Lung (tissue), 12 donors: Measurements from ENCODE around the gene KNDC1. TPM values are rescaled to one million over a fixed set of nuclear protein-coding genes. Genes with fewer than 3 reads are reported as not detected.

Source experiments
- ATAC-seq: fragments of 200-7000 bp; cut with Tn5 transposase; one replicate; pipeline ENCODE4 v1.9.1; 2020; ENCODE audit warnings: moderate number of reproducible peaks; ENCODE audit not compliant: insufficient read depth, low FRiP score
- DNase-seq, 3 donors: peaks; one replicate each; pipeline ENCODE4 v3.0.0-alpha.2; 2013 to 2017
- H3K27ac ChIP-seq, 2 donors: one replicate each; pipeline ENCODE4 v1.5.1; 2013; ENCODE audit warnings: mild to moderate bottlenecking in 2 of 2, moderate library complexity in 2 of 2, control low read depth in 1 of 2, inconsistent platforms in 1 of 2, low read depth in 1 of 2, low read length in 1 of 2
- H3K27me3 ChIP-seq, 3 donors: one replicate each; pipeline ENCODE4 v1.5.1; 2013; ENCODE audit warnings: low read length in 2 of 3; ENCODE audit not compliant: control insufficient read depth in 3 of 3, insufficient read depth in 3 of 3
- H3K36me3 ChIP-seq, 4 donors: one replicate each; pipeline ENCODE4 v1.5.1; 2013; ENCODE audit warnings: low read length in 4 of 4, mild to moderate bottlenecking in 1 of 4, moderate library complexity in 1 of 4; ENCODE audit not compliant: control insufficient read depth in 4 of 4, insufficient read depth in 4 of 4
- H3K4me1 ChIP-seq, 5 donors: one replicate each; pipeline ENCODE4 v1.5.1; 2013; ENCODE audit warnings: low read length in 5 of 5, mild to moderate bottlenecking in 2 of 5, moderate library complexity in 1 of 5; ENCODE audit not compliant: control insufficient read depth in 5 of 5, insufficient read depth in 5 of 5
- H3K4me3 ChIP-seq: one replicate; pipeline ENCODE4 v1.5.1; 2013; ENCODE audit warnings: mild to moderate bottlenecking, control low read depth, moderate library complexity
- H3K9ac ChIP-seq, 2 donors: one replicate each; pipeline ENCODE4 v1.5.1; 2013; ENCODE audit warnings: low read length in 2 of 2, control low read depth in 1 of 2; ENCODE audit not compliant: insufficient read depth in 1 of 2
- H3K9me3 ChIP-seq, 4 donors: one replicate each; pipeline ENCODE4 v1.5.1; 2013; ENCODE audit warnings: low read length in 3 of 4, mild to moderate bottlenecking in 1 of 4, moderate library complexity in 1 of 4; ENCODE audit not compliant: control insufficient read depth in 4 of 4, insufficient read depth in 3 of 4
- WGBS, 2 donors: extraction: QIAGEN DNeasy Blood & Tissue Kit; methylation state at CpG; one replicate each; pipeline ENCODE4 v1.1.7; 2013; 5-methylcytosine and 5-hydroxymethylcytosine counted together
- polyA plus RNA-seq, 2 donors: library from polyadenylated mRNA; stranded (reverse); fragments of 200-250 nt; gene quantifications; one replicate each; pipeline ENCODE4 v1.2.1, GENCODE V29; 2013
- total RNA-seq, 2 donors: library from RNA; depleted of rRNA in 1 of 2; stranded (reverse); fragments of >200 nt in 1 of 2; gene quantifications; one replicate each; pipeline ENCODE4 v1.2.1, GENCODE V29; 2014 to 2021
- TF ChIP-seq, protein P1 (sequence below): IDR thresholded peaks from 2 replicates; pipeline ENCODE4 v1.5.1; 2012; ENCODE audit warnings: mild to moderate bottlenecking; ENCODE audit errors: control extremely low read depth, extremely low read depth
- donor health status: control.
- donor health status: control.
- donor health status: Bipolar disorder and iron deficiency.
- donor health status: healthy.
- donor health status: DM: yes; HTN: yes; CAD: no.

KNDC1 gene
- total and polyA plus RNA-seq, 4 donors: 3.2 to 21.0 (median 6.7) TPM

DNA sequence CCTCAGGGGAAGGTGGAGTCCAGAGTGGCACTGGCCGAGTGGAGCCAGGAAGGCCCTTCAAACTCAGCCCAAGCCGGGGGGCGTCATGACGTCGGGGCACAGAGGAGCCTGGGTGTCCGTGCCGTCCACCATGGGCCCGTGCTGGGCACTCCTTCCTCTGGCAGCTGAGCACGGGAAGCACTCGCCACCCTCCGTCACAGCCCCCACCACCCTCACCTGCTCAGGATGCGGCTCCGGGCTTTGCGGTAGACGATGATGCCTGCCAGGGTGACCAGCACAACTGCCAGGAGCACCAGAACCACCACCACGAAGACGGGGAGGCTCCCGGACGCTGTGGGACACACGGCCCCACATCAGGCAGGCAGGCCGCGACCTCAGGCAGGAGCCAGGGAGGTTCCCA is 108.5 kb downstream of the KNDC1 start:
- WGBS, 2 donors: 95 to 96% methylated on average over 21 to 22 of the region's 22 CpGs
- Histone ChIP-seq H3K27me3 (no peaks in the 10 kb centered on the region), H3K9ac (no peak overlapping the region), H3K36me3 (peaks cover 0 to 27% (median 0%) of the 10 kb centered on the region in 4 donors), H3K27ac (no peak overlapping the region), H3K4me1 (no peaks in the 10 kb centered on the region), H3K9me3 (no peaks in the 10 kb centered on the region), H3K4me3 (no peak overlapping the region)
- TF ChIP-seq, protein P1, sequence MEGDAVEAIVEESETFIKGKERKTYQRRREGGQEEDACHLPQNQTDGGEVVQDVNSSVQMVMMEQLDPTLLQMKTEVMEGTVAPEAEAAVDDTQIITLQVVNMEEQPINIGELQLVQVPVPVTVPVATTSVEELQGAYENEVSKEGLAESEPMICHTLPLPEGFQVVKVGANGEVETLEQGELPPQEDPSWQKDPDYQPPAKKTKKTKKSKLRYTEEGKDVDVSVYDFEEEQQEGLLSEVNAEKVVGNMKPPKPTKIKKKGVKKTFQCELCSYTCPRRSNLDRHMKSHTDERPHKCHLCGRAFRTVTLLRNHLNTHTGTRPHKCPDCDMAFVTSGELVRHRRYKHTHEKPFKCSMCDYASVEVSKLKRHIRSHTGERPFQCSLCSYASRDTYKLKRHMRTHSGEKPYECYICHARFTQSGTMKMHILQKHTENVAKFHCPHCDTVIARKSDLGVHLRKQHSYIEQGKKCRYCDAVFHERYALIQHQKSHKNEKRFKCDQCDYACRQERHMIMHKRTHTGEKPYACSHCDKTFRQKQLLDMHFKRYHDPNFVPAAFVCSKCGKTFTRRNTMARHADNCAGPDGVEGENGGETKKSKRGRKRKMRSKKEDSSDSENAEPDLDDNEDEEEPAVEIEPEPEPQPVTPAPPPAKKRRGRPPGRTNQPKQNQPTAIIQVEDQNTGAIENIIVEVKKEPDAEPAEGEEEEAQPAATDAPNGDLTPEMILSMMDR: no peak
- ATAC-seq (no peak), DNase-seq (no peak)

DNA sequence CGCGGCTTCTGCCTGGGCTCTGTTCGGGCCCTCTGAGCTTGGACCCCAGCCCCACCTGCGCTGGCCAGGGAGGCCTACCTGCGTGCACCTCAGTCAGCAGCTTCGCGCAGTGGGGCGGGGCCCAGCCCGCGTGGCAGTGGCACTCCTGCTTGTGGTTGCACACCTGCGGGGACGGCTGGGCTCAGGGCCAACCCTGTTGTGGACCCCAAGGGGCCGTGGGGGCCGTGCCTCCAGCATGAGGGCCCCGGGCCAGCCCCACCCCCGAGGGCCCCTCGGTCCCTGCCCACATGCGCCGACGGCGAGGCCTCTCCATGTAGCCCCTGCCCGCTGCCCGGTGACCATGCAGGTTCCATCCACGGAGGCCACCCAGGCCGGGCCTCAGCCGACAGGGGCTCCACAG is 109.3 kb downstream of the KNDC1 start:
- Histone ChIP-seq H3K4me3 (no peak overlapping the region), H3K9me3 (no peaks in the 10 kb centered on the region), H3K27me3 (no peaks in the 10 kb centered on the region), H3K27ac (no peak overlapping the region), H3K4me1 (no peaks in the 10 kb centered on the region), H3K36me3 (peaks cover 0 to 27% (median 0%) of the 10 kb centered on the region in 4 donors), H3K9ac (no peak overlapping the region)
- TF ChIP-seq, protein P1: no peak
- ATAC-seq (no peak), DNase-seq (no peak)
- WGBS, 2 donors: 91 to 94% methylated on average over 24 to 26 of the region's 26 CpGs

DNA sequence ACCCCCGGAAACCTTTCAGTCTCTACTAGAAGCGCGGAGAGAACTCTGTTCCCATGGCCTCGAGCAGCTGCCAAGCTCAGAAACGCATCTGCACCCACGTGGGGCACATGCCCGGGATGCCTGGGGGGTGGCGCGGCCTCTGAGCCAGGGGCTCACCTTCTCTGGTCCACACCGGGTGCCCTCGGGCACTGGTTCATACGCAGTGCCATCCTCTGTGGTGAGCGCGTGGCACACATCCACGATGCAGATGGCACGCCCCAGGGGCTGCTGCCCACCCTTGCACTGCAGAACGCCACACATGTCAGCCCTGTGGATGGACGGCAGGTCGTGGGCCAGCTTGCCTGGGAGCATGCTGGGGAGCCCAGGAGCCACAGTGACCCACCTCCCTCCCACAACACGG is 110.2 kb downstream of the KNDC1 start:
- DNase-seq: no peak
- TF ChIP-seq, protein P1: no peak
- Histone ChIP-seq H3K4me1 (peaks cover 0 to 7% (median 0%) of the 10 kb centered on the region in 5 donors), H3K36me3 (peaks cover 0 to 27% (median 0%) of the 10 kb centered on the region in 4 donors), H3K9me3 (no peaks in the 10 kb centered on the region), H3K4me3 (no peak overlapping the region), H3K27ac (no peak overlapping the region), H3K27me3 (no peaks in the 10 kb centered on the region), H3K9ac (no peak overlapping the region)
- 92 to 94% methylated on average over 20 of the region's 20 CpGs for WGBS, 2 donors
- ATAC-seq: no peak

DNA sequence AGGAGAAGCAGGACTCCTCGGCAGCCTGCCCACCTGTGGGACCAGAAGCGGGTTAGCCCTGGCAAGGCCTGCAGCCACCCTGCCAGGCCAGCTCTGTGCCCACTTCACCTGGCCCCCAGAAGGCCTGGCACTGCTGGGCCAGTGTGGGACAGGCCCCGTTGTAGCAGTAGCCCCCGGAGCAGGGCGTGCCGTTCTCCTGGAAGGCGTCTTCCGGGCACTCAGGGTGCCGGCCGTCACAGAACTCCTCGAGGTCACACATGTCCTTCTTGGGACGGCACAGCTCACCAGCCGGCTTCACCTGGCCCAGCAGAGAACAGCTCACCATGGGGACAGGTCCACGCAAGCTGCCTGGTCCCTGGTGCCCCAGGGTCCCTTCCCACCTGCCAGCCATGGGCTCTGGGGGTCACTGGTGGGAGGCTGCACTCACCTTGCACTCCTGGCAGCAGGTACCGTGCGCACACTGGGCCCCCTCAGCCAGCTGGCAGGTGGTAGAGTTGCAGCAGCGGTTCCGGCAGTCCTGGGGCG is 110.8 kb downstream of the KNDC1 start:
- Histone ChIP-seq H3K9ac (no peak overlapping the region), H3K4me1 (peaks cover 0 to 8% (median 0%) of the 10 kb centered on the region in 5 donors), H3K27ac (no peak overlapping the region), H3K27me3 (no peaks in the 10 kb centered on the region), H3K9me3 (no peaks in the 10 kb centered on the region), H3K36me3 (peaks cover 0 to 27% (median 0%) of the 10 kb centered on the region in 4 donors), H3K4me3 (no peak overlapping the region)
- ATAC-seq (no peak), DNase-seq (no peak)
- TF ChIP-seq, protein P1: no peak
- 94 to 98% methylated on average over 19 of the region's 19 CpGs for WGBS, 2 donors
